GM12875 (cell line): ENCODE measurements around the gene CSH2.

Source experiments
- H3K4me3 ChIP-seq: one replicate; pipeline ENCODE4 v1.5.1; 2011; ENCODE audit warnings: low read depth, low read length, control low read depth
- CTCF ChIP-seq: IDR thresholded peaks from 2 replicates; pipeline ENCODE4 v1.5.1; 2011; ENCODE audit warnings: low read depth, mild to moderate bottlenecking, control low read depth, inconsistent platforms, low read length, moderate library complexity, borderline replicate concordance; ENCODE audit not compliant: insufficient read depth

CSH2 gene

GRCh38 chr17:63831505-63831904, 42.0 kb downstream of the CSH2 start:
- TF ChIP-seq CTCF: no peak
- H3K4me3 ChIP-seq: no peak overlapping the region

- no peak overlapping the region for H3K4me3 ChIP-seq
- TF ChIP-seq CTCF: no peak
Observed at GRCh38 chr17:63830904-63831491, 42.5 kb downstream of the CSH2 start.

GRCh38 chr17:63830278-63830677, 43.2 kb downstream of the CSH2 start:
- H3K4me3 ChIP-seq: no peak overlapping the region
- no peak for TF ChIP-seq CTCF

DNA sequence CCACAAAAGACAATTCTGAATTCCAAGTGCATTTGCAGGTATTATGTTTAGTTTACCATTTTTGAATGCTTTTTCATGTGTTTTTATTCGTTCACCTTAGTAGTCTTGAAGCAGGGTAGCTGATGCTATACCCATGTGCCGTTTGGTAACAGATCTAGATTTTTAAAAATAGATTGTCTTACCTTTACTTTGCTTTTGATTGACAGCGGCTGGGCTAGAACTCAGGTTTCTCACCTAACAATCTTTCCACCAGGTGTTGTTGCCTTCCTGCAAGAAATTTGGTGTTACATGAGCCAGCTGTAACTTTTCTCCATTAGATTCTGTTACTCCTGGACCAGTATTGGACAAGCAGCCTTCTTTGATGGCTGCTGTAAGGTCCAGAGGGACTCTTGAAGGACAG, 44.5 kb downstream of the CSH2 start:
- no peak overlapping the region for H3K4me3 ChIP-seq
- TF ChIP-seq CTCF: no peak

DNA sequence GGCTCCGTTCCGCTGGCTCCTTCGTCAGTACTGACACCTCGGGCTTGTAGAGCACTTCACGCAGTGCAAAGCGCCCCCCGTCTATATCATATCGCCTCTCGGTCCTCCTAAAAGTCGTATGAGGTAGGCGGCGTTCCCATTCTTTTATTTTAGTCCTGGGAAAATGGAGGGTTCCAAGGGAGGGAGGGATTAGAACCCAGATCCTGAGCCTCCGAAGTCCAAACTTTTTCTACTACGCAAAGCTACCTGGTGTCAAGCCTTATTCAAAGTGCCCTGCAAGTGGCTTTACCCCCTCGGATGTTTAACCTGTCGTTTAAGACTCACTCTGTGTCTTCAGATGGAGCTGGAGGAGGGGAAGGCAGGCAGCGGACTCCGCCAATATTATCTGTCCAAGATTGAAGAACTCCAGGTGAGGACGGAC, 45.7 kb downstream of the CSH2 start:
- H3K4me3 ChIP-seq: peak overlapping the region; percentile 70
- no peak for TF ChIP-seq CTCF

GRCh38 chr17:63827002-63827800, 46.3 kb downstream of the CSH2 start, which contains the start of the genes FTSJ3 and PSMC5:
FTSJ3 (minus strand) TSS chr17:63827663; CDS start chr17:63826902, 761 bp downstream.
PSMC5 (plus strand) TSS chr17:63827431; CDS start chr17:63827491, 60 bp downstream.
- TF ChIP-seq CTCF: peak; percentile 84
- H3K4me3 ChIP-seq: peak within 1 kb of the TSS; percentile 70

GRCh38 chr17:63826468-63827001, 46.9 kb downstream of the CSH2 start:
- no peak for TF ChIP-seq CTCF
- H3K4me3 ChIP-seq: peak overlapping the region; percentile 70
